MM.1S (cell line): ENCODE data around the gene SYT17.

ENCODE experiments used
- DNase-seq: peaks from one replicate; pipeline ENCODE4 v3.0.0-alpha.2; 2015
- H2AFZ ChIP-seq: fragments of 300-600 bp; sonication (generic); 2 replicates; pipeline ENCODE4 v1.6.0; 2016; ENCODE audit warnings: antibody characterized with exemption, low read length
- H3F3A ChIP-seq: fragments of 300-600 bp; sonication (generic); 2 replicates; pipeline ENCODE4 v1.6.1; 2016; ENCODE audit warnings: mild to moderate bottlenecking, antibody characterized with exemption, low read length, moderate library complexity, mixed read lengths; ENCODE audit not compliant: insufficient read depth
- H3K27ac ChIP-seq: fragments of 300-600 bp; sonication (generic); 2 replicates; pipeline ENCODE4 v1.5.1; 2016; ENCODE audit warnings: mild to moderate bottlenecking, low read length
- H3K27me3 ChIP-seq: fragments of 300-600 bp; sonication (generic); replicated peaks from 2 replicates; pipeline ENCODE4 v1.6.0; 2016; ENCODE audit warnings: low read length; ENCODE audit not compliant: insufficient read depth
- H3K36me3 ChIP-seq: fragments of 300-600 bp; sonication (generic); replicated peaks from 2 replicates; pipeline ENCODE4 v1.6.1; 2016; ENCODE audit warnings: mild to moderate bottlenecking, low read length, mixed read lengths; ENCODE audit not compliant: insufficient read depth
- H3K4me1 ChIP-seq: fragments of 300-600 bp; sonication (generic); 2 replicates; pipeline ENCODE4 v1.6.1; 2016; ENCODE audit warnings: low read length, mixed read lengths
- H3K4me2 ChIP-seq: fragments of 300-600 bp; sonication (generic); 2 replicates; pipeline ENCODE4 v1.6.0; 2016; ENCODE audit warnings: low read depth, low read length
- H3K4me3 ChIP-seq: fragments of 300-600 bp; sonication (generic); 2 replicates; pipeline ENCODE4 v1.5.1; 2016; ENCODE audit warnings: low read length, mixed read lengths
- H3K79me2 ChIP-seq: fragments of 300-600 bp; sonication (generic); 2 replicates; pipeline ENCODE4 v1.6.1; 2016; ENCODE audit warnings: mixed run types, low read length, mixed read lengths
- H3K9ac ChIP-seq: fragments of 300-600 bp; sonication (generic); 2 replicates; pipeline ENCODE4 v1.6.1; 2016; ENCODE audit warnings: low read length, mixed read lengths
- H3K9me2 ChIP-seq: fragments of 300-600 bp; sonication (generic); replicated peaks from 2 replicates; pipeline ENCODE4 v1.6.1; 2016; ENCODE audit warnings: mild to moderate bottlenecking, low read length, mixed read lengths; ENCODE audit not compliant: insufficient read depth
- H3K9me3 ChIP-seq: fragments of 300-600 bp; sonication (generic); replicated peaks from 2 replicates; pipeline ENCODE4 v1.6.1; 2016; ENCODE audit warnings: mild to moderate bottlenecking, low read length, mixed read lengths; ENCODE audit not compliant: insufficient read depth
- H4K20me1 ChIP-seq: fragments of 300-600 bp; sonication (generic); 2 replicates; pipeline ENCODE4 v1.6.1; 2016; ENCODE audit warnings: mild to moderate bottlenecking, low read length, moderate library complexity, mixed read lengths; ENCODE audit not compliant: insufficient read depth
- EZH2 ChIP-seq: fragments of 300-600 bp; sonication (generic); optimal IDR thresholded peaks from 2 replicates; pipeline ENCODE3; 2017; ENCODE audit warnings: low read depth, mild to moderate bottlenecking, antibody characterized with exemption, low read length, mixed read lengths
- EZH2phosphoT487 ChIP-seq: fragments of 300-600 bp; sonication (generic); IDR thresholded peaks from 2 replicates; pipeline ENCODE4 v1.6.1; 2018; ENCODE audit warnings: antibody characterized with exemption, low read length
- TF ChIP-seq, protein P1 (sequence below): fragments of 300-600 bp; sonication (generic); IDR thresholded peaks from 2 replicates; pipeline ENCODE4 v1.5.1; 2016; ENCODE audit warnings: antibody characterized with exemption, low read length, mixed read lengths

SYT17 gene

GRCh38 chr16:19288872-19289799 lies 121.1 kb downstream of the SYT17 start:
- Histone ChIP-seq H3K36me3 (no peaks in the 10 kb centered on the region), H3K9ac (no peak overlapping the region), H3K79me2 (no peaks in the 10 kb centered on the region), H3K4me1 (no peaks in the 10 kb centered on the region), H3K9me2 (no peaks in the 10 kb centered on the region), H2AFZ (no peak overlapping the region), H3K4me2 (no peak overlapping the region), H3K27me3 (no peaks in the 10 kb centered on the region), H3F3A (peaks cover 5% of the 10 kb centered on the region; the same call in 1 of the 2 replicates), H3K4me3 (no peak overlapping the region), H3K27ac (no peak overlapping the region), H3K9me3 (no peaks in the 10 kb centered on the region), H4K20me1 (no peaks in the 10 kb centered on the region)
- TF ChIP-seq EZH2phosphoT487, result no peak
- no peak for TF ChIP-seq EZH2
- TF ChIP-seq, protein P1, sequence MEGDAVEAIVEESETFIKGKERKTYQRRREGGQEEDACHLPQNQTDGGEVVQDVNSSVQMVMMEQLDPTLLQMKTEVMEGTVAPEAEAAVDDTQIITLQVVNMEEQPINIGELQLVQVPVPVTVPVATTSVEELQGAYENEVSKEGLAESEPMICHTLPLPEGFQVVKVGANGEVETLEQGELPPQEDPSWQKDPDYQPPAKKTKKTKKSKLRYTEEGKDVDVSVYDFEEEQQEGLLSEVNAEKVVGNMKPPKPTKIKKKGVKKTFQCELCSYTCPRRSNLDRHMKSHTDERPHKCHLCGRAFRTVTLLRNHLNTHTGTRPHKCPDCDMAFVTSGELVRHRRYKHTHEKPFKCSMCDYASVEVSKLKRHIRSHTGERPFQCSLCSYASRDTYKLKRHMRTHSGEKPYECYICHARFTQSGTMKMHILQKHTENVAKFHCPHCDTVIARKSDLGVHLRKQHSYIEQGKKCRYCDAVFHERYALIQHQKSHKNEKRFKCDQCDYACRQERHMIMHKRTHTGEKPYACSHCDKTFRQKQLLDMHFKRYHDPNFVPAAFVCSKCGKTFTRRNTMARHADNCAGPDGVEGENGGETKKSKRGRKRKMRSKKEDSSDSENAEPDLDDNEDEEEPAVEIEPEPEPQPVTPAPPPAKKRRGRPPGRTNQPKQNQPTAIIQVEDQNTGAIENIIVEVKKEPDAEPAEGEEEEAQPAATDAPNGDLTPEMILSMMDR, result no peak
- no peak for DNase-seq

- Histone ChIP-seq H3K4me3 (no peak overlapping the region), H3F3A (peaks cover 11% of the 10 kb centered on the region), H3K4me2 (no peak overlapping the region), H3K9ac (no peak overlapping the region), H2AFZ (no peak overlapping the region), H3K27me3 (no peaks in the 10 kb centered on the region), H3K9me3 (no peaks in the 10 kb centered on the region), H3K9me2 (no peaks in the 10 kb centered on the region), H3K36me3 (no peaks in the 10 kb centered on the region), H4K20me1 (no peaks in the 10 kb centered on the region), H3K79me2 (no peaks in the 10 kb centered on the region), H3K4me1 (peaks cover 8% of the 10 kb centered on the region), H3K27ac (no peak overlapping the region)
- TF ChIP-seq EZH2phosphoT487, result no peak
- TF ChIP-seq, protein P1, result no peak
- TF ChIP-seq EZH2, result no peak
- no peak for DNase-seq
Measured at GRCh38 chr16:19289811-19290485, 121.9 kb downstream of the SYT17 start.

DNA sequence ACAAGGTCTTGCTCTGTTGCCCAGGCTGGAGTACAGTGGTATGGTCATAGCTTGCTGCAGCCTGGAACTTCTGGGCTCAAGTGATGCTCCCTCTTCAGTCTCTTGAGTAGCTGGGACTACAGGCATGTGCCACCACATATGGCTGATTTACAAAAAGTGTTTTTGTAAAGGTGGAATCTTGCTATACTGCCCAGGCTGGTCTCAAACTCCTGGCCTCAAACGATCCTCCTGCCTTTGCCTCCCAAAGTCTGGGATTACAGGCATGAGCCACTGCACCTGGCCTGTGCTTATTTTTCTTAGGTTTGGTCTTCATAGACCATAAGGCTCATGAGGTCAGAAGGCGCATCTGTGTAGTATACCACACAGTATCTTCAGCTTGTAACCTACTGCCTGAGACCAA lies 122.8 kb downstream of the SYT17 start:
- H2AFZ ChIP-seq, result no peak overlapping the region
- no peaks in the 10 kb centered on the region for H3K9me3 ChIP-seq
- H3K4me1 ChIP-seq, result peaks cover 9% of the 10 kb centered on the region
- peaks cover 11% of the 10 kb centered on the region for H3F3A ChIP-seq
- H3K9ac ChIP-seq, result no peak overlapping the region
- no peak overlapping the region for H3K27ac ChIP-seq
- no peak for DNase-seq
- no peaks in the 10 kb centered on the region for H4K20me1 ChIP-seq
- no peaks in the 10 kb centered on the region for H3K79me2 ChIP-seq
- no peak overlapping the region for H3K4me2 ChIP-seq
- H3K36me3 ChIP-seq, result no peaks in the 10 kb centered on the region
- no peak for TF ChIP-seq EZH2phosphoT487
- no peak for TF ChIP-seq EZH2
- TF ChIP-seq, protein P1, result no peak
- no peak overlapping the region for H3K4me3 ChIP-seq
- H3K9me2 ChIP-seq, result no peaks in the 10 kb centered on the region
- H3K27me3 ChIP-seq, result no peaks in the 10 kb centered on the region
